ENCODE measurements around the gene PCDHGA10. TPM values are rescaled to one million over a fixed set of nuclear protein-coding genes. Genes with fewer than 3 reads are reported as not detected.
"Not testable (repeated sequence)": the region's sequence is repeated elsewhere in the genome, so short reads cannot be mapped to it uniquely, and the experiment has no call there.

The PCDHGA10 gene
- not detected for total RNA-seq

- Mint-ChIP-seq H3K27ac (no peak within 1 kb of the TSS), H3K9me3 (ENCODE audit: insufficient read depth) (peaks cover 25% of the 10 kb centered on the region), H3K4me3 (peak within 1 kb of the TSS; percentile 71), H3K36me3 (ENCODE audit: low read depth) (peaks cover 19% of the 10 kb centered on the region), H3K27me3 (ENCODE audit: low read depth) (peaks cover 60% of the 10 kb centered on the region), H3K4me1 (ENCODE audit: low read depth) (peaks cover 26% of the 10 kb centered on the region)
- peak; percentile 71 for DNase-seq
- POLR2A ChIA-PET, result interaction anchor here (1.1 kb wide), 1 partner anchor 101 kb away, joined by 3 read pairs; no protein-coding TSS in a partner anchor
- peak; percentile 75 for ATAC-seq
- CTCF ChIA-PET, result interaction anchor here (0.6 to 4.1 kb wide), 34 partner anchors 8 to 691 kb away, joined by 3 to 36 read pairs (median 5); partner anchors contain the start of genes PCDHGA11, PCDHGA12, PCDHGA4 and PCDHGA8
Observed at GRCh38 chr5:141412854-141413539, at the start of gene PCDHGA10. Gene PCDHGA10, plus strand, starts transcription at chr5:141412987. Its CDS starts 189 bp downstream, at chr5:141413176.

GRCh38 chr5:141363952-141364660, 48.7 kb upstream of the PCDHGA10 start, which contains the start of gene PCDHGA5:
Gene PCDHGA5, plus strand, starts transcription at chr5:141364162. Its CDS starts 169 bp downstream, at chr5:141364331.
- peaks cover 37% of the 10 kb centered on the region for H3K36me3 Mint-ChIP-seq (ENCODE audit: low read depth)
- ATAC-seq (no peak), DNase-seq (no peak)
- H3K9me3 Mint-ChIP-seq (ENCODE audit: insufficient read depth), result peaks cover 55% of the 10 kb centered on the region
- H3K4me1 Mint-ChIP-seq (ENCODE audit: low read depth), result peaks cover 2% of the 10 kb centered on the region
- peaks cover 51% of the 10 kb centered on the region for H3K27me3 Mint-ChIP-seq (ENCODE audit: low read depth)
- peak within 1 kb of the TSS; percentile 28 for H3K4me3 Mint-ChIP-seq
- peak within 1 kb of the TSS; percentile 46 for H3K27ac Mint-ChIP-seq
- ChIA-PET CTCF (interaction anchor here (1.0 to 1.2 kb wide), 6 partner anchors 22 to 57 kb away, joined by 3 to 5 read pairs (median 3); partner anchors contain the start of genes PCDHGA10, PCDHGA11, PCDHGB5 and TAF7), POLR2A (no interaction called here)

GRCh38 chr5:141366016-141366896, 46.5 kb upstream of the PCDHGA10 start:
- Mint-ChIP-seq H3K4me3 (peak overlapping the region; percentile 38), H3K9me3 (ENCODE audit: insufficient read depth) (peaks cover 48% of the 10 kb centered on the region), H3K36me3 (ENCODE audit: low read depth) (peaks cover 28% of the 10 kb centered on the region), H3K27ac (no peak overlapping the region), H3K27me3 (ENCODE audit: low read depth) (peaks cover 56% of the 10 kb centered on the region), H3K4me1 (ENCODE audit: low read depth) (peaks cover 8% of the 10 kb centered on the region)
- DNase-seq, result no peak
- CTCF ChIA-PET, result no interaction called here
- no peak for ATAC-seq
- POLR2A ChIA-PET, result no interaction called here

- Mint-ChIP-seq H3K4me1 (ENCODE audit: low read depth) (peaks cover 8% of the 10 kb centered on the region), H3K27ac (no peak within 1 kb of the TSS), H3K36me3 (ENCODE audit: low read depth) (peaks cover 15% of the 10 kb centered on the region), H3K27me3 (ENCODE audit: low read depth) (peaks cover 45% of the 10 kb centered on the region), H3K4me3 (peak within 1 kb of the TSS; percentile 63), H3K9me3 (ENCODE audit: insufficient read depth) (peaks cover 27% of the 10 kb centered on the region)
- ChIA-PET CTCF (interaction anchor here (0.8 to 2.2 kb wide), 21 partner anchors 10 to 197 kb away, joined by 3 to 22 read pairs (median 5); partner anchors contain the start of genes PCDHGA1, PCDHGA10, PCDHGA11 and PCDHGA12), POLR2A (interaction anchor here (0.7 kb wide), 1 partner anchor 51 kb away, joined by 3 read pairs; no protein-coding TSS in a partner anchor)
- ATAC-seq, result peak; percentile 57
- DNase-seq, result peak; percentile 52
Observed at GRCh38 chr5:141369994-141370848, 42.6 kb upstream of the PCDHGA10 start, which contains the start of gene PCDHGB3. Gene PCDHGB3, plus strand, starts transcription at chr5:141370242. Its CDS starts 153 bp downstream, at chr5:141370395.

GRCh38 chr5:141371572-141372475, 41.0 kb upstream of the PCDHGA10 start:
- POLR2A ChIA-PET, result interaction anchor here (0.6 kb wide), 1 partner anchor 1070 kb away, joined by 3 read pairs; no protein-coding TSS in a partner anchor
- no peak for DNase-seq
- peaks cover 9% of the 10 kb centered on the region for H3K36me3 Mint-ChIP-seq (ENCODE audit: low read depth)
- H3K27ac Mint-ChIP-seq, result no peak overlapping the region
- CTCF ChIA-PET, result interaction anchor here (0.7 to 1.7 kb wide), 4 partner anchors 28 to 59 kb away, joined by 3 to 6 read pairs (median 6); partner anchors contain the start of genes PCDHGA10, PCDHGA11, PCDHGA12 and PCDHGA3
- peaks cover 18% of the 10 kb centered on the region for H3K9me3 Mint-ChIP-seq (ENCODE audit: insufficient read depth)
- H3K4me1 Mint-ChIP-seq (ENCODE audit: low read depth), result peaks cover 8% of the 10 kb centered on the region
- H3K4me3 Mint-ChIP-seq, result no peak overlapping the region
- ATAC-seq, result no peak
- H3K27me3 Mint-ChIP-seq (ENCODE audit: low read depth), result peaks cover 39% of the 10 kb centered on the region

- no peak for ATAC-seq
- Mint-ChIP-seq H3K27ac (no peak within 1 kb of the TSS), H3K27me3 (ENCODE audit: low read depth) (peaks cover 38% of the 10 kb centered on the region), H3K4me3 (peak within 1 kb of the TSS; percentile 2), H3K4me1 (ENCODE audit: low read depth) (peaks cover 8% of the 10 kb centered on the region), H3K36me3 (ENCODE audit: low read depth) (peaks cover 9% of the 10 kb centered on the region), H3K9me3 (ENCODE audit: insufficient read depth) (peaks cover 18% of the 10 kb centered on the region)
- CTCF ChIA-PET, result interaction anchor here (1.2 to 1.7 kb wide), 4 partner anchors 10 to 190 kb away, joined by 3 to 5 read pairs (median 4); partner anchors contain the start of gene PCDHGB5
- POLR2A ChIA-PET, result no interaction called here
- no peak for DNase-seq
Observed at GRCh38 chr5:141373673-141374317, 39.0 kb upstream of the PCDHGA10 start, which contains the start of gene PCDHGA6. Gene PCDHGA6, plus strand, starts transcription at chr5:141373891. Its CDS starts 193 bp downstream, at chr5:141374084.

GRCh38 chr5:141374627-141375026, 38.2 kb upstream of the PCDHGA10 start:
- POLR2A ChIA-PET, result no interaction called here
- CTCF ChIA-PET, result interaction anchor here (1.1 to 1.7 kb wide), 5 partner anchors 9 to 189 kb away, joined by 3 to 5 read pairs (median 4); partner anchors contain the start of gene PCDHGB5
- no peak for DNase-seq
- peaks cover 13% of the 10 kb centered on the region for H3K9me3 Mint-ChIP-seq (ENCODE audit: insufficient read depth)
- H3K27ac Mint-ChIP-seq, result no peak overlapping the region
- H3K4me1 Mint-ChIP-seq (ENCODE audit: low read depth), result peaks cover 8% of the 10 kb centered on the region
- H3K36me3 Mint-ChIP-seq (ENCODE audit: low read depth), result peaks cover 9% of the 10 kb centered on the region
- no peak overlapping the region for H3K4me3 Mint-ChIP-seq
- ATAC-seq, result no peak
- H3K27me3 Mint-ChIP-seq (ENCODE audit: low read depth), result peaks cover 35% of the 10 kb centered on the region

- CTCF ChIA-PET, result interaction anchor here (1.1 to 1.4 kb wide), 3 partner anchors 20 to 182 kb away, joined by 3 to 4 read pairs (median 3); partner anchors contain the start of gene PCDHGB5
- H3K9me3 Mint-ChIP-seq (ENCODE audit: insufficient read depth), result peaks cover 15% of the 10 kb centered on the region
- DNase-seq; H3K4me3 Mint-ChIP-seq; H3K27ac Mint-ChIP-seq; ATAC-seq; POLR2A ChIA-PET; H3K36me3 Mint-ChIP-seq (ENCODE audit: low read depth); H3K4me1 Mint-ChIP-seq (ENCODE audit: low read depth): not testable (repeated sequence)
- peaks cover 28% of the 10 kb centered on the region for H3K27me3 Mint-ChIP-seq (ENCODE audit: low read depth)
Observed at GRCh38 chr5:141375444-141376155, 37.2 kb upstream of the PCDHGA10 start.

Data from activated CD8-positive, alpha-beta T cell treated with anti-CD3 and anti-CD28 coated beads, Interleukin-2, amount 10 ng/mL, durations not matched to agents 7 days and 5 days (primary cell).